GM06990 (cell line): ENCODE data around the gene ERBB4.

Experiments used
- DNase-seq: peaks from one replicate; pipeline ENCODE4 v3.0.0-alpha.2; 2011; ENCODE audit not compliant: insufficient read length; ENCODE audit errors: extremely low read depth
- H3K27me3 ChIP-seq: replicated peaks from 2 replicates; pipeline ENCODE4 v1.6.0; 2011; ENCODE audit warnings: low read length; ENCODE audit not compliant: control insufficient read depth, insufficient read depth
- H3K36me3 ChIP-seq: 2 replicates; pipeline ENCODE4 v1.5.1; 2011; ENCODE audit warnings: low read length; ENCODE audit not compliant: control insufficient read depth, insufficient read depth
- H3K4me3 ChIP-seq: replicated peaks from 2 replicates; pipeline ENCODE4 v1.5.1; 2011; ENCODE audit warnings: low read depth, mild to moderate bottlenecking, control low read depth, low read length
- CTCF ChIP-seq: IDR thresholded peaks from 2 replicates; pipeline ENCODE4 v1.5.1; 2011; ENCODE audit warnings: low read length, control low read depth, mild to moderate bottlenecking, inconsistent platforms; ENCODE audit not compliant: insufficient read depth, poor library complexity, severe bottlenecking

Gene ERBB4

GRCh38 chr2:212337486-212338343 is 200.9 kb downstream of the ERBB4 start:
- no peaks in the 10 kb centered on the region for H3K36me3 ChIP-seq
- no peak for DNase-seq
- no peaks in the 10 kb centered on the region for H3K27me3 ChIP-seq
- TF ChIP-seq CTCF, result no peak
- H3K4me3 ChIP-seq, result no peak overlapping the region

GRCh38 chr2:212337036-212337435 is 201.6 kb downstream of the ERBB4 start:
- Histone ChIP-seq H3K4me3 (no peak overlapping the region), H3K36me3 (no peaks in the 10 kb centered on the region), H3K27me3 (no peaks in the 10 kb centered on the region)
- no peak for TF ChIP-seq CTCF
- DNase-seq, result no peak

GRCh38 chr2:212330263-212330662 is 208.3 kb downstream of the ERBB4 start:
- no peaks in the 10 kb centered on the region for H3K36me3 ChIP-seq
- TF ChIP-seq CTCF, result no peak
- no peaks in the 10 kb centered on the region for H3K27me3 ChIP-seq
- no peak for DNase-seq
- no peak overlapping the region for H3K4me3 ChIP-seq

- no peak for DNase-seq
- TF ChIP-seq CTCF, result no peak
- Histone ChIP-seq H3K36me3 (no peaks in the 10 kb centered on the region), H3K4me3 (no peak overlapping the region), H3K27me3 (no peaks in the 10 kb centered on the region)
These were observed 209.7 kb downstream of the ERBB4 start for GRCh38 chr2:212328712-212329496.

GRCh38 chr2:212328136-212328535 is 210.5 kb downstream of the ERBB4 start:
- H3K36me3 ChIP-seq, result no peaks in the 10 kb centered on the region
- no peak for TF ChIP-seq CTCF
- no peak overlapping the region for H3K4me3 ChIP-seq
- H3K27me3 ChIP-seq, result no peaks in the 10 kb centered on the region
- DNase-seq, result no peak
